GM12878 (cell line): Measurements from ENCODE around the gene HIBCH. TPM values are rescaled to one million over a fixed set of nuclear protein-coding genes. Genes with fewer than 3 reads are reported as not detected.

ENCODE experiments used
- ATAC-seq: fragments of 200-7000 bp; cut with Tn5 transposase; 3 replicates; pipeline ENCODE4 v1.9.1; 2020; ENCODE audit warnings: mild to moderate bottlenecking, moderate library complexity
- BruUV-seq: library from RNA; stranded (reverse); fragments of 400-500 nt; replicated peaks from 2 replicates; lab custom pipeline; 2021; lab: Mats Ljungman, UMichigan
- CTCF ChIA-PET: fragments of 300-600 bp; sonication (Branson Sonifier 250); formaldehyde crosslinking; extraction: SDS; loops from one replicate; lab custom pipeline; 2021; ENCODE audit warnings: inconsistent platforms; lab: Yijun Ruan, JAX
- POLR2A ChIA-PET: fragments of 350-600 bp; formaldehyde crosslinking; extraction: SDS; loops from one replicate; lab custom pipeline; 2021; ENCODE audit warnings: inconsistent platforms; lab: Charles Lee
- RAD21 ChIA-PET: fragments of 300-600 bp; sonication (Branson Sonifier 250); formaldehyde crosslinking; loops from one replicate; lab custom pipeline; 2023; ENCODE audit warnings: antibody characterized with exemption; ENCODE audit not compliant: unreplicated experiment; lab: Charles Lee
- SMC1A ChIA-PET: fragments of 300-600 bp; sonication (Branson Sonifier 250); formaldehyde crosslinking; loops from one replicate; lab custom pipeline; 2023; ENCODE audit not compliant: unreplicated experiment, uncharacterized antibody; lab: Charles Lee
- DNase-seq: peaks from one replicate; pipeline ENCODE4 v3.0.0-alpha.2; 2011; ENCODE audit warnings: low read depth, low spot score
- FAIRE-seq: peaks from 3 replicates; lab custom pipeline; 2011; peaks lifted over from hg19 to GRCh38; lab: Jason Lieb, UNC
- H2AFZ ChIP-seq: 2 replicates; pipeline ENCODE4 v1.6.0; 2011; ENCODE audit warnings: low read depth, low read length, control low read depth; ENCODE audit not compliant: control insufficient read depth
- H3K27ac ChIP-seq: 2 replicates; pipeline ENCODE4 v1.5.1; 2011; ENCODE audit warnings: control low read depth; ENCODE audit not compliant: control insufficient read depth, insufficient read depth
- H3K27me3 ChIP-seq, 2 experiments: replicated peaks in 1 of 2; 2 replicates each; pipeline versions ENCODE4 v1.6.0 to v1.6.1; 2011; ENCODE audit warnings: low read length in 1 of 2; ENCODE audit not compliant: control insufficient read depth in 2 of 2, insufficient read depth in 2 of 2
- H3K36me3 ChIP-seq, 2 experiments: 2 replicates each; pipeline ENCODE4 v1.5.1; 2011; ENCODE audit warnings: low read length in 1 of 2; ENCODE audit not compliant: control insufficient read depth in 2 of 2, insufficient read depth in 2 of 2
- H3K4me1 ChIP-seq: 2 replicates; pipeline ENCODE4 v1.6.1; 2011; ENCODE audit warnings: mild to moderate bottlenecking, low read length, moderate library complexity, mixed read lengths; ENCODE audit not compliant: control insufficient read depth, insufficient read depth
- H3K4me2 ChIP-seq: 2 replicates; pipeline ENCODE4 v1.6.0; 2011; ENCODE audit warnings: control low read depth; ENCODE audit not compliant: control insufficient read depth, insufficient read depth
- H3K4me3 ChIP-seq: fragments of 200-600 bp; sonication (generic); 2 replicates; pipeline ENCODE4 v1.5.1; 2016
- H3K79me2 ChIP-seq: 2 replicates; pipeline ENCODE4 v1.6.0; 2011; ENCODE audit warnings: low read length; ENCODE audit not compliant: control insufficient read depth, insufficient read depth
- H3K9ac ChIP-seq: 2 replicates; pipeline ENCODE4 v1.8.0; 2011; ENCODE audit warnings: low read length, control low read depth, mixed read lengths; ENCODE audit not compliant: control insufficient read depth, insufficient read depth
- H3K9me3 ChIP-seq: replicated peaks from 3 replicates; pipeline ENCODE4 v1.5.1; 2011; ENCODE audit warnings: mild to moderate bottlenecking, low read length; ENCODE audit not compliant: control insufficient read depth, insufficient read depth
- H4K20me1 ChIP-seq: 2 replicates; pipeline ENCODE4 v1.6.0; 2011; ENCODE audit not compliant: control insufficient read depth, insufficient read depth
- ATF7 ChIP-seq: fragments of 450-650 bp; IDR thresholded peaks from 2 replicates; pipeline ENCODE4 v1.6.1; 2016; ENCODE audit warnings: low read depth, mild to moderate bottlenecking
- BACH1 ChIP-seq: fragments of 450-650 bp; IDR thresholded peaks from 2 replicates; pipeline ENCODE4 v1.6.1; 2017; ENCODE audit warnings: mild to moderate bottlenecking, borderline replicate concordance
- CTCF ChIP-seq, 3 experiments: IDR thresholded peaks in 2 of 3; conservative IDR thresholded peaks in 1 of 3; 2 replicates each; pipeline ENCODE4 v1.5.1; 2011; ENCODE audit warnings: low read depth in 3 of 3, low read length in 3 of 3, mild to moderate bottlenecking in 3 of 3, control low read depth in 2 of 3, moderate library complexity in 2 of 3, inconsistent platforms in 1 of 3, mixed read lengths in 1 of 3; ENCODE audit not compliant: control insufficient read depth in 2 of 3, insufficient read depth in 1 of 3; ENCODE audit errors: extremely low read depth in 1 of 3
- ESRRA ChIP-seq: IDR thresholded peaks from 2 replicates; pipeline ENCODE4 v1.6.1; 2012; ENCODE audit warnings: mild to moderate bottlenecking, low read length, improper control_type of control experiment
- IKZF1 ChIP-seq: fragments of 450-650 bp; conservative IDR thresholded peaks from 2 replicates; pipeline ENCODE4 v1.6.1; 2017; ENCODE audit warnings: antibody characterized with exemption, mild to moderate bottlenecking
- IKZF2 ChIP-seq, 2 experiments: fragments of 450-650 bp; IDR thresholded peaks; 2 replicates each; pipeline ENCODE4 v1.6.1; 2017; ENCODE audit warnings: mild to moderate bottlenecking in 2 of 2, moderate library complexity in 2 of 2
- MTA2 ChIP-seq: fragments of 450-650 bp; IDR thresholded peaks from 2 replicates; pipeline ENCODE4 v1.6.1; 2016; ENCODE audit warnings: low read depth, mild to moderate bottlenecking, moderate library complexity
- NFXL1 ChIP-seq: fragments of 450-650 bp; IDR thresholded peaks from 2 replicates; pipeline ENCODE4 v1.6.1; 2017; ENCODE audit warnings: antibody characterized with exemption, mild to moderate bottlenecking, borderline replicate concordance
- NFYB ChIP-seq: IDR thresholded peaks from 2 replicates; pipeline ENCODE4 v1.6.1; 2011; ENCODE audit warnings: low read depth, mild to moderate bottlenecking, low read length, improper control_type of control experiment, moderate library complexity; ENCODE audit not compliant: insufficient read depth
- NR2C1 ChIP-seq: fragments of 450-650 bp; IDR thresholded peaks from 2 replicates; pipeline ENCODE4 v1.6.1; 2017; ENCODE audit warnings: antibody characterized with exemption, mild to moderate bottlenecking, moderate library complexity
- PKNOX1 ChIP-seq: fragments of 450-650 bp; IDR thresholded peaks from 2 replicates; pipeline ENCODE4 v1.6.1; 2016; ENCODE audit warnings: mild to moderate bottlenecking
- PML ChIP-seq: IDR thresholded peaks from 2 replicates; pipeline ENCODE4 v1.6.1; 2012; ENCODE audit warnings: low read length, inconsistent platforms
- POLR2A ChIP-seq: IDR thresholded peaks from 2 replicates; pipeline ENCODE4 v1.6.1; 2011; ENCODE audit warnings: low read depth, mild to moderate bottlenecking, low read length
- SPI1 ChIP-seq: IDR thresholded peaks from 2 replicates; pipeline ENCODE4 v1.6.1; 2011; ENCODE audit warnings: low read depth, mild to moderate bottlenecking, low read length, moderate library complexity, borderline replicate concordance; ENCODE audit not compliant: insufficient read depth
- SREBF2 ChIP-seq: IDR thresholded peaks from 2 replicates; pipeline ENCODE4 v1.6.1; 2012; ENCODE audit warnings: mild to moderate bottlenecking, low read length
- TAF1 ChIP-seq: IDR thresholded peaks from 2 replicates; pipeline ENCODE4 v1.6.1; 2011; ENCODE audit warnings: mild to moderate bottlenecking, low read depth, low read length, borderline replicate concordance
- TCF12 ChIP-seq: IDR thresholded peaks from 2 replicates; pipeline ENCODE4 v1.6.1; 2011; ENCODE audit warnings: low read depth, mild to moderate bottlenecking, low read length
- TCF3 ChIP-seq: IDR thresholded peaks from 2 replicates; pipeline ENCODE4 v1.6.1; 2012; ENCODE audit warnings: low read depth, mild to moderate bottlenecking, low read length, borderline replicate concordance; ENCODE audit not compliant: insufficient read depth
- TCF7 ChIP-seq: IDR thresholded peaks from 2 replicates; pipeline ENCODE4 v1.6.1; 2014; ENCODE audit warnings: antibody characterized with exemption, borderline replicate concordance
- ZNF217 ChIP-seq: fragments of 450-650 bp; IDR thresholded peaks from 2 replicates; pipeline ENCODE4 v1.6.1; 2017; ENCODE audit warnings: antibody characterized with exemption, mild to moderate bottlenecking
- ZNF622 ChIP-seq: fragments of 450-650 bp; IDR thresholded peaks from 2 replicates; pipeline ENCODE4 v1.6.1; 2017; ENCODE audit warnings: mild to moderate bottlenecking, inconsistent platforms
- WGBS: methylation state at CpG from one replicate; pipeline ENCODE4 v1.1.6; 2016; ENCODE audit warnings: low lambda C conversion rate; ENCODE audit not compliant: insufficient replicate concordance, insufficient coverage; ENCODE audit errors: missing lambda C conversion rate; 5-methylcytosine and 5-hydroxymethylcytosine counted together
- in situ Hi-C: fragments of 300-500 bp; cut with MboI; formaldehyde crosslinking; loops from 9 replicates; pipeline ENCODE4 v1.14.3; 2018; ENCODE audit warnings: mixed read lengths
- intact Hi-C: fragments of 100-400 bp; cut with micrococcal nuclease; formaldehyde crosslinking; loops from one replicate; pipeline ENCODE4 v1.14.2; 2022; ENCODE audit not compliant: unreplicated experiment
- polyA plus RNA-seq, 11 experiments: library from polyadenylated mRNA; depleted of rRNA in 4 of 11; unstranded in 6 of 11; stranded (reverse) in 5 of 11; fragments of >200 nt; fragmentation: Nextera tagmentation in 4 of 11; fragmentation: Illumina TruSeq in 1 of 11; extraction: Ambion mirVana in 4 of 11; extraction: Trizol in 1 of 11; gene quantifications; 1 replicate in 1 of 11; 2 replicates in 10 of 11; pipeline versions ENCODE4 v1.2.1 to v1.2.3, GENCODE V29; 2011 to 2016; ENCODE audit warnings: inconsistent platforms in 2 of 11, missing spikeins in 2 of 11, low read depth in 1 of 11
- total RNA-seq, 4 experiments: library from RNA; depleted of rRNA in 3 of 4; stranded (reverse); fragments of >200 nt in 3 of 4; fragmentation: Illumina TruSeq in 1 of 4; extraction: Trizol in 1 of 4; gene quantifications; 2 replicates each; pipeline versions ENCODE4 v1.2.1 to v1.2.3, GENCODE V29; 2013 to 2021

Gene HIBCH
- total and polyA plus RNA-seq, 10 of the 15 experiments (the other 5 are each of a cell fraction or from before 2014, with no cell fraction given), result 22.3 to 81.0 (median 37.4) TPM

GRCh38 chr2:190180313-190181122 is 139.1 kb downstream of the HIBCH start:
- ChIA-PET CTCF (interaction anchor here (0.8 to 6.3 kb wide), 24 partner anchors 8 to 418 kb away, joined by 3 to 73 read pairs (median 5); partner anchors contain the start of genes HIBCH, INPP1 and OSGEPL1), RAD21 (interaction anchor here (0.7 to 4.3 kb wide), 11 partner anchors 11 to 187 kb away, joined by 3 to 56 read pairs (median 5); no protein-coding TSS in a partner anchor), SMC1A (interaction anchor here (0.6 to 3.8 kb wide), 23 partner anchors 9 to 383 kb away, joined by 3 to 42 read pairs (median 4); no protein-coding TSS in a partner anchor), POLR2A (interaction anchor here (0.6 to 1.7 kb wide), 9 partner anchors 20 to 390 kb away, joined by 3 to 5 read pairs (median 3); no protein-coding TSS in a partner anchor)
- no TSS peak for BruUV-seq
- peak; percentile 86 for ATAC-seq
- in situ Hi-C loops (no loop called here), intact Hi-C loops (loop anchor here (1.0 to 5.0 kb wide), 6 partner anchors 22 to 518 kb away; partner anchors contain the start of genes ASNSD1 and HIBCH)
- Histone ChIP-seq H3K27ac (peak overlapping the region; percentile 11; the same call in 1 of the 2 replicates), H3K4me3 (peak overlapping the region; percentile 73), H3K79me2 (no peaks in the 10 kb centered on the region; the same call in 1 of the 2 replicates), H3K9me3 (no peaks in the 10 kb centered on the region), H3K4me1 (peaks cover 16% of the 10 kb centered on the region), H3K4me2 (peak overlapping the region; percentile 70), H3K36me3 (no peaks in the 10 kb centered on the region), H3K27me3 (no peaks in the 10 kb centered on the region), H2AFZ (peak overlapping the region; percentile 89), H3K9ac (peak overlapping the region; percentile 58; the same call in 1 of the 2 replicates), H4K20me1 (no peaks in the 10 kb centered on the region)
- no peak for DNase-seq
- no peak for FAIRE-seq
- 4% methylated on average over 73 of the region's 82 CpGs for WGBS
- TF ChIP-seq ZNF622 (no peak), POLR2A (peak; percentile 60), PML (no peak), ZNF217 (no peak), IKZF2 (IDR thresholded peaks at IDR 0.05) (peak in 1 of 2 experiments; percentile 56; a peak in 1 of 4 replicates), TCF3 (peak; percentile 85), NR2C1 (peak; percentile 6; the same call in 1 of the 2 replicates), SPI1 (no peak), NFYB (no peak), ATF7 (no peak), TAF1 (no peak), PKNOX1 (no peak), SREBF2 (no peak), BACH1 (peak; percentile 50), ESRRA (no peak), TCF7 (no peak), MTA2 (no peak), NFXL1 (no peak), IKZF1 (peak; percentile 81), TCF12 (no peak), CTCF (IDR thresholded peaks at IDR 0.05 in 2 of 3, conservative IDR thresholded peaks at IDR 0.05 in 1 of 3; ENCODE audit: control insufficient read depth in 2 of 3, extremely low read depth in 1 of 3, insufficient read depth in 1 of 3, low read depth in 3 of 3, low read length in 3 of 3) (peak in 2 of 3 experiments; percentile 65 to 67; a peak in 5 of 6 replicates)
